Gastrocnemius medialis (tissue), 4 donors: ENCODE data around the gene ARNT2. TPM values are rescaled to one million over a fixed set of nuclear protein-coding genes. Genes with fewer than 3 reads are reported as not detected.

Experiments
- ATAC-seq, 2 donors: fragments of 150-250 bp; one replicate each; pipeline ENCODE4 v1.9.1; 2016
- DNase-seq, 2 donors: peaks; one replicate each; pipeline ENCODE4 v3.0.0-alpha.2; 2019
- H3K27ac ChIP-seq, 4 donors: fragments of 200-600 bp; sonication (generic); 1 replicate in 1 of 4; 2 replicates in 3 of 4; pipeline ENCODE4 v1.5.1; 2016 to 2018; ENCODE audit warnings: mild to moderate bottlenecking in 2 of 4, moderate library complexity in 1 of 4
- H3K27me3 ChIP-seq, 3 donors: fragments of 200-600 bp; sonication (generic) in 2 of 3; 1 replicate in 1 of 3; 2 replicates in 2 of 3; pipeline versions ENCODE4 v1.5.1 to v1.6.0; 2016 to 2019; ENCODE audit warnings: mild to moderate bottlenecking in 1 of 3, moderate library complexity in 1 of 3
- H3K36me3 ChIP-seq, 2 donors: fragments of 200-600 bp; sonication (generic) in 1 of 2; one replicate each; pipeline ENCODE4 v1.5.1; 2017 to 2018
- H3K4me1 ChIP-seq, 2 donors: fragments of 200-600 bp; sonication (generic) in 1 of 2; one replicate each; pipeline ENCODE4 v1.5.1; 2016 to 2017; ENCODE audit warnings: mild to moderate bottlenecking in 2 of 2
- H3K4me3 ChIP-seq, 4 donors: fragments of 200-600 bp; sonication (generic) in 3 of 4; 1 replicate in 1 of 4; 2 replicates in 3 of 4; pipeline ENCODE4 v1.5.1; 2016 to 2019; ENCODE audit warnings: mild to moderate bottlenecking in 2 of 4
- H3K9me3 ChIP-seq, 3 donors: fragments of 200-600 bp; sonication (generic) in 2 of 3; 1 replicate in 1 of 3; 2 replicates in 2 of 3; pipeline ENCODE4 v1.5.1; 2016 to 2019
- CTCF ChIP-seq, 5 experiments: fragments of 450-650 bp in 3 of 5; fragments of 200-600 bp in 2 of 5; sonication (generic) in 2 of 5; IDR thresholded peaks in 4 of 5; conservative IDR thresholded peaks in 1 of 5; 1 replicate in 4 of 5; 2 replicates in 1 of 5; pipeline ENCODE4 v1.5.1; 2016 to 2019; ENCODE audit warnings: antibody characterized with exemption in 5 of 5, mild to moderate bottlenecking in 3 of 5, moderate library complexity in 3 of 5
- POLR2A ChIP-seq, 2 donors: fragments of 450-650 bp; IDR thresholded peaks; one replicate each; pipeline ENCODE4 v1.6.1; 2017; ENCODE audit warnings: antibody characterized with exemption in 2 of 2, mild to moderate bottlenecking in 2 of 2, moderate library complexity in 2 of 2
- in situ Hi-C, 4 donors: fragments of 200-750 bp; cut with MboI; loops; one replicate each; pipeline versions ENCODE4 v1.15.0 to v1.8.0; 2017; ENCODE audit warnings: low sequenced_read_pairs in 4 of 4
- intact Hi-C: fragments of 100-400 bp; cut with DNase I; formaldehyde crosslinking; loops from one replicate; pipeline ENCODE4 v1.15.1; 2023; ENCODE audit warnings: low total_unique reads
- total RNA-seq, 4 donors: library from RNA; depleted of rRNA; stranded (reverse); fragments of >200 nt; gene quantifications; one replicate each; pipeline versions ENCODE4 v1.1.0 to v1.2.3, GENCODE V29; 2016

The ARNT2 gene
- total RNA-seq, 4 donors from 2014 or later = 4.1 to 23.5 (median 6.6) TPM

- in situ Hi-C loops (loop anchor here in 3 of 4 donors (25.0 kb wide), 2 partner anchors 218 to 393 kb away; partner anchors contain the start of gene CEMIP (in 1 of the 3)), intact Hi-C loops (no loop called here)
- H3K4me1 ChIP-seq = no peaks in the 10 kb centered on the region
- DNase-seq (no peak), ATAC-seq (no peak)
- H3K27ac ChIP-seq = no peak overlapping the region
- H3K9me3 ChIP-seq = no peaks in the 10 kb centered on the region
- H3K4me3 ChIP-seq = no peak overlapping the region
- H3K36me3 ChIP-seq = no peaks in the 10 kb centered on the region
- H3K27me3 ChIP-seq = no peaks in the 10 kb centered on the region
- TF ChIP-seq CTCF (IDR thresholded peaks at IDR 0.05 in 4 of 5, conservative IDR thresholded peaks at IDR 0.05 in 1 of 5) = no peak
- TF ChIP-seq POLR2A (IDR thresholded peaks at IDR 0.05) = no peak
Observed at GRCh38 chr15:80569656-80570055, 165.5 kb downstream of the ARNT2 start.

GRCh38 chr15:80570553-80570952 lies 166.4 kb downstream of the ARNT2 start:
- TF ChIP-seq CTCF (IDR thresholded peaks at IDR 0.05 in 4 of 5, conservative IDR thresholded peaks at IDR 0.05 in 1 of 5) (no peak), POLR2A (IDR thresholded peaks at IDR 0.05) (no peak)
- Histone ChIP-seq H3K36me3 (no peaks in the 10 kb centered on the region), H3K27me3 (no peaks in the 10 kb centered on the region), H3K27ac (no peak overlapping the region), H3K9me3 (no peaks in the 10 kb centered on the region), H3K4me3 (no peak overlapping the region), H3K4me1 (no peaks in the 10 kb centered on the region)
- ATAC-seq (no peak), DNase-seq (no peak)
- intact Hi-C loops = no loop called here
- in situ Hi-C loops = loop anchor here in 3 of 4 donors (25.0 kb wide), 2 partner anchors 217 to 392 kb away; partner anchors contain the start of gene CEMIP (in 1 of the 3)

- ATAC-seq = no peak
- no peak overlapping the region for H3K4me3 ChIP-seq
- no peaks in the 10 kb centered on the region for H3K4me1 ChIP-seq
- H3K27me3 ChIP-seq = no peaks in the 10 kb centered on the region
- H3K27ac ChIP-seq = no peak overlapping the region
- in situ Hi-C loops (loop anchor here in 3 of 4 donors (25.0 kb wide), 2 partner anchors 215 to 390 kb away; partner anchors contain the start of gene CEMIP (in 1 of the 3)), intact Hi-C loops (no loop called here)
- no peaks in the 10 kb centered on the region for H3K36me3 ChIP-seq
- H3K9me3 ChIP-seq = no peaks in the 10 kb centered on the region
- no peak for DNase-seq
- no peak for TF ChIP-seq CTCF (IDR thresholded peaks at IDR 0.05 in 4 of 5, conservative IDR thresholded peaks at IDR 0.05 in 1 of 5)
- no peak for TF ChIP-seq POLR2A (IDR thresholded peaks at IDR 0.05)
Observed at GRCh38 chr15:80572337-80572736, 168.2 kb downstream of the ARNT2 start.

- in situ Hi-C loops = loop anchor here in 3 of 4 donors (25.0 kb wide), 2 partner anchors 214 to 389 kb away; partner anchors contain the start of gene CEMIP (in 1 of the 3)
- Histone ChIP-seq H3K9me3 (no peaks in the 10 kb centered on the region), H3K36me3 (no peaks in the 10 kb centered on the region), H3K27ac (no peak overlapping the region), H3K4me3 (no peak overlapping the region), H3K4me1 (no peaks in the 10 kb centered on the region), H3K27me3 (no peaks in the 10 kb centered on the region)
- no peak for DNase-seq
- intact Hi-C loops = no loop called here
- no peak for ATAC-seq
- TF ChIP-seq POLR2A (IDR thresholded peaks at IDR 0.05) (no peak), CTCF (IDR thresholded peaks at IDR 0.05 in 4 of 5, conservative IDR thresholded peaks at IDR 0.05 in 1 of 5) (no peak)
Observed at GRCh38 chr15:80573606-80574005, 169.4 kb downstream of the ARNT2 start.

GRCh38 chr15:80574590-80574989 lies 170.4 kb downstream of the ARNT2 start:
- Histone ChIP-seq H3K36me3 (no peaks in the 10 kb centered on the region), H3K27ac (no peak overlapping the region), H3K4me1 (no peaks in the 10 kb centered on the region), H3K4me3 (no peak overlapping the region), H3K9me3 (no peaks in the 10 kb centered on the region), H3K27me3 (no peaks in the 10 kb centered on the region)
- no peak for DNase-seq
- intact Hi-C loops = no loop called here
- TF ChIP-seq CTCF (IDR thresholded peaks at IDR 0.05 in 4 of 5, conservative IDR thresholded peaks at IDR 0.05 in 1 of 5) = no peak
- ATAC-seq = no peak
- in situ Hi-C loops = loop anchor here in 3 of 4 donors (25.0 kb wide), 2 partner anchors 213 to 388 kb away; partner anchors contain the start of gene CEMIP (in 1 of the 3)
